DND-41 (cell line): ENCODE measurements around the gene ZIC1.

ENCODE experiments used
- EZH2 ChIP-seq: IDR thresholded peaks from 3 replicates; pipeline ENCODE4 v1.6.1; 2012; ENCODE audit warnings: borderline replicate concordance, low read depth, mild to moderate bottlenecking, moderate library complexity, low read length, inconsistent platforms; ENCODE audit not compliant: severe bottlenecking
- TF ChIP-seq, protein P1 (sequence below): IDR thresholded peaks from 2 replicates; pipeline ENCODE4 v1.5.1; 2012; ENCODE audit warnings: borderline replicate concordance, low read length, moderate library complexity, mild to moderate bottlenecking; ENCODE audit not compliant: poor library complexity, severe bottlenecking; ENCODE audit errors: extremely low read depth

DNA sequence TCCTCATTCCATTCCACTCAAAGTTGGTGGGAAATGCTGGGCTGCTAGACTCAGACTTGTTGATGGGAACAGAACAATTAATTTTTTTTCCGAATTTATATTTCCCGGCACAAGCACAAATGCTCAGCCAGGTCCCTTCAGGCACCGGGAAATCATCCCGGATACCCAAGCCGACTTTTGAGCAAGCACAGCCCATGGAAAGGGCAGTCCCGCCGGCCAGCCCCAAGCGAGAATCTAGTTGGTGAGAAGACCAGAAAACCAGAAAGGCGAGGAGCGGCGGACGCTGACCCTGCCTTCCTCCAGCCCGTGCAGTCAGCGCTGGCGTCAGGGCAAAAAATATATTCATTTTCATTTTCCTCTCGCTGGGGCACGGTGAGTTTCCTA is 2.1 kb upstream of the ZIC1 start:
- TF ChIP-seq, protein P1, sequence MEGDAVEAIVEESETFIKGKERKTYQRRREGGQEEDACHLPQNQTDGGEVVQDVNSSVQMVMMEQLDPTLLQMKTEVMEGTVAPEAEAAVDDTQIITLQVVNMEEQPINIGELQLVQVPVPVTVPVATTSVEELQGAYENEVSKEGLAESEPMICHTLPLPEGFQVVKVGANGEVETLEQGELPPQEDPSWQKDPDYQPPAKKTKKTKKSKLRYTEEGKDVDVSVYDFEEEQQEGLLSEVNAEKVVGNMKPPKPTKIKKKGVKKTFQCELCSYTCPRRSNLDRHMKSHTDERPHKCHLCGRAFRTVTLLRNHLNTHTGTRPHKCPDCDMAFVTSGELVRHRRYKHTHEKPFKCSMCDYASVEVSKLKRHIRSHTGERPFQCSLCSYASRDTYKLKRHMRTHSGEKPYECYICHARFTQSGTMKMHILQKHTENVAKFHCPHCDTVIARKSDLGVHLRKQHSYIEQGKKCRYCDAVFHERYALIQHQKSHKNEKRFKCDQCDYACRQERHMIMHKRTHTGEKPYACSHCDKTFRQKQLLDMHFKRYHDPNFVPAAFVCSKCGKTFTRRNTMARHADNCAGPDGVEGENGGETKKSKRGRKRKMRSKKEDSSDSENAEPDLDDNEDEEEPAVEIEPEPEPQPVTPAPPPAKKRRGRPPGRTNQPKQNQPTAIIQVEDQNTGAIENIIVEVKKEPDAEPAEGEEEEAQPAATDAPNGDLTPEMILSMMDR, result no peak
- TF ChIP-seq EZH2, result no peak
